Activated CD8-positive, alpha-beta memory T cell treated with anti-CD3 and anti-CD28 coated beads, Interleukin-2, amount 50 U/mL, for 1 hour (primary cell): ENCODE data around the gene TICAM2.

Experiments used
- DNase-seq: peaks from one replicate; pipeline ENCODE4 v3.0.0-alpha.2; 2020; ENCODE audit errors: extremely low read depth

Gene TICAM2

GRCh38 chr5:115532517-115532916, 69.8 kb downstream of the TICAM2 start:
- DNase-seq, result no peak

GRCh38 chr5:115531787-115532367, 70.4 kb downstream of the TICAM2 start:
- no peak for DNase-seq

GRCh38 chr5:115531380-115531779, 70.9 kb downstream of the TICAM2 start:
- no peak for DNase-seq

GRCh38 chr5:115530426-115530825, 71.9 kb downstream of the TICAM2 start:
- no peak for DNase-seq
